ENCODE results near the gene SERPINA1. TPM values are rescaled to one million over a fixed set of nuclear protein-coding genes. Genes with fewer than 3 reads are reported as not detected.

The SERPINA1 gene
- total RNA-seq, 1 experiment from 2014 or later: not detected

DNA sequence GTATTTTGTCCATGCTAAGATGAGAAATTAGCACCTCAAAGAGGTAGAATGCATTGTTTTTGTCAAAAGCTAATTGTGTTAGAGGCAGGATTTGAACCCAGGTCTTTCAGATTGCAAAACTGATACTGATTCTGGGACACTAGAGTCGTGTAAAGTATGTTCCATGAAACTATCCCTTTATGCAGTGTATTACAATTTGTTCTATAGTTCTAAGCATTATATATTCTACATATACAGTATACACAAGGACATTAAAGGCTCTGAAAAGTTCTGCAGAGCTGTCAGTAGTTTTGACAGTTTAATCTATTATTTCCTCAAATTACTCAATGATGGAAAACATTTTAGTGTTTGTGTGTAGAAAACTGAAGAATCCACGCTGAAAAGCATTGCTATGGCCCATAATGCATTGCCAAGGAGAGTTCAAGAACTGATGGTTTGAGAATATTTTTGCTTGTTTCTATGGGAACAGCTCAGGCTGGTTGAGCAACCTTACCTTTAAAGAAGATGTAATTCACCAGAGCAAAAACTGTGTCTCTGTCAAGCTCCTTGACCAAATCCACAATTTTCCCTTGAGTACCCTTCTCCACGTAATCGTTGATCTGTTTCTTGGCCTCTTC lies 6.2 kb downstream of the SERPINA1 start:
- Mint-ChIP-seq H3K27ac (no peak overlapping the region), H3K9me3 (no peaks in the 10 kb centered on the region), H3K27me3 (ENCODE audit: low read depth) (peaks cover 21% of the 10 kb centered on the region), H3K36me3 (ENCODE audit: insufficient read depth in 1 of 3, low read depth in 3 of 3) (no peaks in the 10 kb centered on the region), H3K4me3 (no peak overlapping the region), H3K4me1 (peaks cover 32 to 44% of the 10 kb centered on the region in 2 experiments)
- no peak overlapping the region for H2BK15ac ChIP-seq (ENCODE audit: low read depth, low read length)
- H3K9me3 ChIP-seq (ENCODE audit: control insufficient read depth, low read depth, low read length): no peaks in the 10 kb centered on the region
- H4K8ac ChIP-seq (replicated peaks; ENCODE audit: insufficient read length, low read depth, low read length): no peak overlapping the region
- no peaks in the 10 kb centered on the region for H3K27me3 ChIP-seq (ENCODE audit: insufficient read depth, low read length)
- no peak overlapping the region for H3K56ac ChIP-seq (ENCODE audit: insufficient read length, low read depth, low read length)
- no peaks in the 10 kb centered on the region for H3K23me2 ChIP-seq (ENCODE audit: insufficient read length, low read depth, low read length, poor library complexity, severe bottlenecking)
- H2AK5ac ChIP-seq (ENCODE audit: insufficient read length, low read length): no peak overlapping the region
- peaks cover 6% of the 10 kb centered on the region; the same call in 1 of the 2 replicates for H3K4me1 ChIP-seq (ENCODE audit: insufficient read depth, low read length)
- no peak overlapping the region for H2BK120ac ChIP-seq (ENCODE audit: low read depth, low read length, poor library complexity, severe bottlenecking)
- H4K20me1 ChIP-seq (ENCODE audit: control insufficient read depth, insufficient read depth, insufficient read length): no peaks in the 10 kb centered on the region
- H3T11ph ChIP-seq (ENCODE audit: low read length): no peak overlapping the region
- no peak overlapping the region for H2BK12ac ChIP-seq (ENCODE audit: insufficient read length, low read depth, low read length)
- no peak overlapping the region for H2BK20ac ChIP-seq (ENCODE audit: low read depth, low read length, poor library complexity, severe bottlenecking)
- no peak overlapping the region for H3K18ac ChIP-seq (ENCODE audit: insufficient read length, low read depth, low read length)
- H3K27ac ChIP-seq (ENCODE audit: insufficient read length, low read depth, low read length): no peak overlapping the region
- H3K23ac ChIP-seq (ENCODE audit: insufficient read length, low read depth, low read length): no peak overlapping the region
- no peak overlapping the region for H3K4ac ChIP-seq (ENCODE audit: low read depth, low read length)
- no peak overlapping the region for H4K91ac ChIP-seq (ENCODE audit: insufficient read length, low read depth, low read length)
- TF ChIP-seq, protein P1, sequence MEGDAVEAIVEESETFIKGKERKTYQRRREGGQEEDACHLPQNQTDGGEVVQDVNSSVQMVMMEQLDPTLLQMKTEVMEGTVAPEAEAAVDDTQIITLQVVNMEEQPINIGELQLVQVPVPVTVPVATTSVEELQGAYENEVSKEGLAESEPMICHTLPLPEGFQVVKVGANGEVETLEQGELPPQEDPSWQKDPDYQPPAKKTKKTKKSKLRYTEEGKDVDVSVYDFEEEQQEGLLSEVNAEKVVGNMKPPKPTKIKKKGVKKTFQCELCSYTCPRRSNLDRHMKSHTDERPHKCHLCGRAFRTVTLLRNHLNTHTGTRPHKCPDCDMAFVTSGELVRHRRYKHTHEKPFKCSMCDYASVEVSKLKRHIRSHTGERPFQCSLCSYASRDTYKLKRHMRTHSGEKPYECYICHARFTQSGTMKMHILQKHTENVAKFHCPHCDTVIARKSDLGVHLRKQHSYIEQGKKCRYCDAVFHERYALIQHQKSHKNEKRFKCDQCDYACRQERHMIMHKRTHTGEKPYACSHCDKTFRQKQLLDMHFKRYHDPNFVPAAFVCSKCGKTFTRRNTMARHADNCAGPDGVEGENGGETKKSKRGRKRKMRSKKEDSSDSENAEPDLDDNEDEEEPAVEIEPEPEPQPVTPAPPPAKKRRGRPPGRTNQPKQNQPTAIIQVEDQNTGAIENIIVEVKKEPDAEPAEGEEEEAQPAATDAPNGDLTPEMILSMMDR (conservative IDR thresholded peaks at IDR 0.05): no peak
- no CpG with 5 or more reads among the region's 4 CpGs for WGBS (ENCODE audit: extremely low coverage, insufficient read length, low lambda C conversion rate)
- no peak overlapping the region for H2BK5ac ChIP-seq (ENCODE audit: insufficient read length, low read length)
- H3K14ac ChIP-seq (ENCODE audit: insufficient read depth, low read length): no peak overlapping the region
- H3K9ac ChIP-seq (ENCODE audit: extremely low read depth, insufficient read length, low read length): no peak overlapping the region
- H3K79me1 ChIP-seq (ENCODE audit: insufficient read depth, low read depth, low read length, poor library complexity, severe bottlenecking): no peaks in the 10 kb centered on the region
- no peak overlapping the region for H3K4me2 ChIP-seq (ENCODE audit: insufficient read depth, insufficient read length, low read length)
- H2AFZ ChIP-seq (ENCODE audit: low read length): no peak overlapping the region
- H3K79me2 ChIP-seq (ENCODE audit: insufficient read depth, low read length): no peaks in the 10 kb centered on the region
- DNase-seq: no peak
- H4K5ac ChIP-seq (ENCODE audit: insufficient read length, low read depth, low read length): no peak overlapping the region

Data from H9 (cell line).